Colon (tissue), 2 donors: ENCODE data around the gene ETNK2.

Source experiments
- FAIRE-seq: peaks from 2 replicates; lab custom pipeline; 2012; peaks lifted over from hg19 to GRCh38; lab: Jason Lieb, UNC
- donor health status: control.
- donor health status: control.

The ETNK2 gene

DNA sequence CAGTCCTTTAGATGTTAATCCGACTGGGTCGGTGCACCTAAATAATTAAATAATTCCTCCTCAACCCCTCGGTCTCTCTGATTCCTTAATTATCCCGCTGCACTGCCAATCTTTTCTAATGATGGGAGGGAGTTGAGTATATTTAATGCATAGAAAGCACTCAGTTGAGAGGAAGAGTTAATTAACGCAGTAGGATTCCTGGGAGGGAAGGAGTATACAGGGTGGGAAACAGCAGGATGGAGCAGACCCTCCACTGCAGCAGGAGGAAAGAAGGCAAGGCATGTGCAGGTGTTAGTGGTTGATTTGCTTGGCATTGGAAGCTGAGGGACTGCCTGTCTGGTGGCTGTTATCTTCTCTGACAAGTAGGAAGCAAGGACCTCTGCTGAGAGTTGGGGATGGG lies 24.2 kb upstream of the ETNK2 start:
- no peak for FAIRE-seq

DNA sequence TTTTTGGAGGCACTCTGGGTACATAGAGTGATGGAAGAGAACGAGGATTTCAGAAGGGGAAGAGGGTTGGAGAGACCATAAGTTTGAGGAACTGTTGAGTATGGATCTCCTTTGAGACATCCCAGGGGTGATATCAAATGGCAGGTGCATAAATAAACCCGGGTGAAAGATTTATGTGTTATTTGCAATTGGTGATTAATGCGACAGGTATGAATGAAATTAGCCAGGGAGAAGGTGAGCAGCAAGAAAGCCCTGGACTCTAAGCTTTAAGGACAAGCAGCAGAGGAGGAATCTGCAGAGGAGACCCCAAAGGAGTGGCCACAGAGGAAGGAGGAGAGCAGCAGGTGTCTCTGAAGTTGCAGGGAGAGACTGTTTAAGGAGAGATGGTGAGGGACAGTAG lies 23.1 kb upstream of the ETNK2 start:
- no peak for FAIRE-seq

DNA sequence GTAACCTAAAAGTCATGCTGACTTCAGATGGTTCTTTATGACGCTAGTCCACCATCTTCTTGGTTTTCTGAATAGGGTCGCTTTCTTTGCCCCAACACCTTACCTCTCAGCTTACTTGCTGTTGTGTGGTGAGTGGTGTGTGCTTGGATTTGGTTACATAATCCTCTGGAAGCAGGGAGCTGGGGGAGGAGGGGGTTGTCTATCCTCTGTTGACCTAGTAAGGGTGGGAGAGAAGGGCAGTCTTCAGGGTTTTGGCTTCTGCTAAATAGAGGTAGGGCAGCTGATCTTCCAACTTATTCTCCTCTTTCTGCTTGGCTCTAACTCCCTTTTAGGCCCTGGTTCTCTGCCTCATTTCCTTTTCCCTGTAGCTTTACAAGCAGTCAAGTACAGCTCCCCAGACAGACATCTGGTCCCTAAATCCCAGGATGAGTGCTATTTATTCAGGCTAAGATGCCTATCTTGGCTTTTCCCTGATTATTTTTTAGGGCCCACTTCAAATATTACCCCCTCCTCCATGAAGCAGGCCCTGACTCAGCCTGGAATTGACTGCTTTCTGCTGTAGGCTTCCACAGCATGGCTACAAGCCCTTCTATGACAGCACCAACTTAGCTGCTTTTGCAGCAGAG lies 20.7 kb upstream of the ETNK2 start:
- no peak for FAIRE-seq

DNA sequence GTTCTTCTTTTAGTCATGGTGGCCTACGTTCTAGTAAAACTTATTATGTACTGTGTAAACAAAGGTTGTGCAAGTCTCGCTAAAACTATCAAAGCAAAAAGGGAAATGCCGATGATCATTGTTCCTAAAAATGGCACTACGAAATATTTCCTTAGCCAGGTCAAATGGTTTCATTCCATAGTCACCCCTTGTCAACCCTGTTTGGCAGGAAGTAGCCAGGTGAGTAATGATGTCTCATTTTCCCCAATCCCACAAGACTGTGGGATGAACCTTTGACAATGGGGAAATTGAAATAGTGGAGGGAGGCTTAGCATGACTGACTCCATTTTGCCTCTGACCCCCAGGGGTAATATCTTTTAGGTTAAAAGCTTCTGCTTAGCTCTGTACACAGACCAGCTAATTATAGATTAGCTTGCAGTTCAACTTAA lies 19.9 kb upstream of the ETNK2 start:
- no peak for FAIRE-seq

DNA sequence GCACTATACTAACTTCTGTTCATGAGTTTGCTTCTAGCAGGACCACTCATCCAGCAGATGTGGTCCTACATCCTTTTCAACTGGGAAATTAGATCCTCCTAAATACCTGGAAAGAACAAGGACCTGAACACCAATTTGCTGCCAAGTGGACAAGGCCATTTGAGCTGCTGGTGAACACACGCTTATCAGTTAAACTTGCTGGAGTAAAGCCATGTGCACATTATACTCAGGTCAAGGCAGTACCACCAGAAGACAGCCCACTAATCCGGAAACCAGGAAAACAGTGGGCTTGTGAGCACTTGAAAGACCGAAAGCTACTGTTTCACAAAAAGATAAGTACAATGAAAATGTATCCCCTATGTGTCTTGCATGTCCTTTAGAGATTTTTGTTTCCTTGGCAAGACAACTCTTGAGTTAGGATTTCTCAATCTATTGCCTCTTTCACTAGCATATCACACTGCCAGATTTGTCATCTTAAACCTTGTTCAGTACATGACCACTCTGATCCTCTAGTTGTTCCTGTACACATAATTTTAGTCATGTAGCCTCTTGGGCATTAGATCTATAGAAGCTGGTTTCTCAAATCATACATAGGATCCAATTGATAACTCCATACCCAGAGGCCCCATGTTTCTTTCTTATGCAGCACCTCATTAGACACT lies 18.8 kb upstream of the ETNK2 start:
- no peak for FAIRE-seq

DNA sequence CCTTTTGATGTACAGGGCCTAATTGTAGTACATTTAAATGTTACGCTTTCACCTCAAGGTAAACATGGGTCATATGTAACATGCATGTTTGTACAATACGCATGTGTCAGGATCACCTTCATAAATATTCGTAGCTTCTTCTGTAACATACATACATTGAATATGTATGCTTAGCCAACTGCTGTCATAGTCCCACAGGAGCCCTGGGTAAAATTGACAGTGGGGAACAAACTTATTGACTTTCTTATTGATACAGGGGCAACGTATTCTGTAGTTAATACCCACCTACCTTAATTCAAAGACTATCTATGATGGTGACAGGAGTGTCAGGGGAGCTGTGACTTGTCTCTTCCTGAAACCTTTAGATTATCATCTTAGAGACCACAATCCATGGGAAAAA lies 18.0 kb upstream of the ETNK2 start:
- FAIRE-seq, result no peak

DNA sequence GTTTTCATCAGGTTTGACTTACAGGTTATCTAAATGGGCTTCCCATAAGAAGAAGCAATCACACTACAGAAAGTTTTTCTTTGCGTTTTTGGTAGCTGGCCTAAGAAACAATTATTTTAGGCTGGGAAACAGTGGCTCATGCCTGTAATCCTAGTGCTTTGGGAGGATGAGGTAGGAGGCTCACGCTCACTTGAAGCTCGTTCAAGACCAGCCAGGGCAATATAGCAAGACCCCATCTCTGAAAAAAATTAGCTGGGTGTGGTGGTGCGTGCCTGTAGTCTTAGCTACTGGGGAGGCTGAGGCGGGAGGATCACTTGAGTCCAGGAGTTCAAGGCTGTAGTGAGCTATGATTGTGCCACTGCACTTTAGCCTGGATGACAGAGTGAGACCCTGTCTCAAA lies 15.9 kb upstream of the ETNK2 start:
- no peak for FAIRE-seq

DNA sequence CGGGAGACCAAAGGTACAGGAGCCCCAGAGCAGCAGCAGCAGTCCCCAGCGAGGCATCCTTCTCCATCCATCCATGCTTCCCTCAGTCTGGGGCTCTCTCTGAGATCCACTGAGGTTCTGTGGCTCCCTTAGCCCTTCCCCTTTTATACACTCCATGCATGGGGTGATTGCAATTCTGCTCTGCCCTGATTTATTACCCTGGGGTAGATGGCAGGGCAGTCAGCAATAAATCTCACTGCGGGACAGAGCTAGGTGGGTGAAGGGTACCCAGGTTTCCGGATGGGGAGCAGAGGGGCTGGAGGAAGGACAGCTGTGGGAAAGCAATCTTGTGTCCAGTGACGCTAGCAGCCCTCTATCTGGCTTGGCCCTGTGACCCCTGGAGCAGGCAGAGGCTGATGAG lies 14.4 kb upstream of the ETNK2 start, which contains the start of gene REN:
Gene REN (minus strand): TSS at position 119 of the 400 bp plus-strand sequence. CDS start 44 bp downstream, at position 75.
- FAIRE-seq, result no peak

DNA sequence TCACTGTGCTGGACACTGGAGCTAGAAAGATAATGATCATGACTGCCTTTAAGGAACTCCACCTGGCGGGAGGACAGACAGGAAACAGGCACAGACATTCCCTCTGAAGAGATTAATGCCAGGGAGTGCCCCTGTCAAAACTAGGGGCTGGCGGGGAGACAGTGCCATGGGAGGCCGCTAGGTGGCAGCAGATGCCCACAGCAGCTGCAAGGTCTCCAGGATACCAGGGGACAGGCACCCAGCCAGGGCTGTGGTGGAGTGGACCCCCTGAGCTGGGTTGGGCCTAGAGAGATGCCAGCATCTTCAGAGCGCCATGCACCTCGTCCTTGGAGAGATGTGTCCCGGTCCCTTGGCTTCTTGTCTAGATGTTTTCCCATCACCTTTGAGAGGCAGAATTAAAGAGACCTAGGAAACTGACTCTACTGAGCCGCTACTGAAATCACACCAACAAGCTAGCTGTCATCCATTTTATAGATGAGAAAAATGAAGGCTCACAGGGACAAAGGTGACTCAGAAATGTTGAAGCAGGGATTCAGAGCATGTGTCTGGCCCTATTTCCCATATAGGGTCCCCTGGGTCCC lies 10.7 kb upstream of the ETNK2 start:
- FAIRE-seq, result no peak

DNA sequence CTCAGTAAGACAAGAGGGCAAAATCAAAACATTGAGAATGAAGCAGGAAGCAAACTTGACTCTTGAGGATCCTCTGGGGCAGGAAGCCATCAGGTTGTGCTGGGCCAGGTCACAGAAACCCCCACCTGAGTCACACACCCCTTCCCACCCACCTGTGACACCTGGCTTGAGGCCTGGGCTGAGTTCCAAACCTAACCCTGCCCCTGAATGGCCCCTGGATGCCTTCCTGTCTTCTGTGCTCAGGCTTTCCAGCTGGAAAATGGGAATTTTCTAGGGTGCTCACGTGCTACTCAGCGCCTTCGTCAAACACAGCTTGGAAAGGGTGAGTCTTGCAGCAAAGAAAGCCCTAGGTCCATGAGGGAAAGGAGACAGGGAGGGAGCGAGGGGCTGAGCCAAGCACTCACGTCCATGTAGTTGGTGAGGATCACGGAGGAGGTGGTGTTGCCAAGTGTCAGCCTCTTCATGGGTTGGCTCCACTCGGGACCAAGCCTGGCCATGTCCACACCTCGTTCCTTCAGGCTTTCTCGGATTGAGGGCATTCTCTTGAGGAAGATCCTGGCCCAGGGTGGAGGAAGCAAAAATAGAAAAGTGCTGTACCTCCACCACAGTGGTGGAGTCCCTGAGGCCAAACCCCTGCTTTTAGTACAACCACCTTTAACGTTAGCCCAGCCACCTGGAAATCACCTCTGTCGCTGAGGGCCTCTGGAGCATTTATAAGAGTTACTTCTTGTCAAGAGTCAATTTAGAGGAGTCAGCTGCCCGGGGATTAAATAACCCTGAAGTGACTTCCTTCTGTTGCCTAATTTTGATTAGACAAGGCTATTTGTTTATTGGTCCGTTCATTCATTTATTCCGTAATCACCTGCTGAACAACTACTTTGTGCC lies 10.0 kb upstream of the ETNK2 start:
- no peak for FAIRE-seq

DNA sequence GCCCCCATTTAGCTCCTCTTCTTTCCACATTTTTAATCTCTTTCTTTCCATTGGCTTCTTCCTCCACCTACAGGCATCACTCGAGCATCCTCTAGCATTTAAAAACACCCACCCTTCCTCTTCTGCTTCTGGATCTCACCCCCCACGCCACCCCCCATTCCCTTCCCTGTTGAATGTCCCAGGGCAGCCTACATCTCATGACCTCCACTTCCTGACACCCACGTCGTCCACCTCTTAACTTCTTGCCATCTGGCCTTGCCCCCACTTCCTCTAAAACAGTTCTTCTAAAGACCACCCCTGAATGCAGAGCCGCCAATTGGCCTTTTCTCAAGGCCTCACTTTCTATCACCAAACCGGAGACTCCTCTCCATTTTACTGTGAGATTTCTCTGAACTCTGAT lies 6.1 kb upstream of the ETNK2 start:
- no peak for FAIRE-seq

DNA sequence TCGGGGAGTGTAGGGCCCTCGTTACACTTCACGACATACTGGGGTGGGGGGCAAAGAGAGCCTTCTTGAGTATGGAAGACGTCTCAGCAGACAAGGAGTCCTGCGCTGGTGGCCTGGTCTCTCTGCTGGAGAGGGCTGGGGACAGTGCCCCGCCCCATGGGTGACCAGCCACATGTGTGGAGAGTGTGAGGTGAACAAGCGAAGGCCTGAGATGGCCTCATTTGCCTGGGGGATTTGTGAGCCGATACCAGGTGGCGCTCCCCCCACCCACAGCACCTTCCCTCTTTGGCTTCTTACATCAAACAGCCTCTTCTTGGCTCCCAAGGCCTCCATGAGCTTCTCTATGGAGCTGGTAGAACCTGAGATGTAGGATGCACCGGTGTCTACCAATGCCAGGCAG lies 4.0 kb upstream of the ETNK2 start:
- FAIRE-seq, result no peak

DNA sequence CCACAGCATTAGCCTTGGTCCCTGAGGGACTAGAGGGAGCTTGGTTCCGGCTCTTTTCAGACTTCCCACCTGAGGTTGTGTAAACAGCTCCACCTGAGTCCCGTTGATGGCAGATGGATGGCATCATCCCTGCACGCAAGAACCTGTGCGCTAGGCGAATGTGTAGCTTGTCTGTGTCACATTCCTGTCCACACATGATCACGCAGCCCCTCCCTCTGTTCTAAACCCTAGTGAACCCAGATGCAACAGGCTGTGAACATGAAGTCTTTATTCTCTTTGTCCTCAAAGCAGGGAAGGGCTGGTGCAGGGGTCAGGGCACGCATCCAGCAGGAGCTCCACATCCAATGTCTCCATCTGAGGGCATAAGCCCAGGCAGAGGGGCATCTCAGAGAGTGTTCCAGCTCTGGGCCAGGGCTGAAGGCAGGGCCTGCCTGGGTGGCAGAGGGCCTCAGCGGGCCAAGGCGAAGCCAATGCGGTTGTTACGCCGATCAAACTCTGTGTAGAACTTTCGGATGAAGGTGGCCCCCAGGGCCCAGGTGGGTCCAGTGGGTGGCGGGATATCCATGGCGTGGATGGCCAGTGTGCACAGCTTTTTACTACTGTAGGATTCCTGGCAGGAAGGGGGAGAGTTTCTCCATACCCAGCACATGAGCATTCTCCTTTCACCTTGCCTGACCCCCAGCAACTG lies 2.9 kb upstream of the ETNK2 start:
- no peak for FAIRE-seq

DNA sequence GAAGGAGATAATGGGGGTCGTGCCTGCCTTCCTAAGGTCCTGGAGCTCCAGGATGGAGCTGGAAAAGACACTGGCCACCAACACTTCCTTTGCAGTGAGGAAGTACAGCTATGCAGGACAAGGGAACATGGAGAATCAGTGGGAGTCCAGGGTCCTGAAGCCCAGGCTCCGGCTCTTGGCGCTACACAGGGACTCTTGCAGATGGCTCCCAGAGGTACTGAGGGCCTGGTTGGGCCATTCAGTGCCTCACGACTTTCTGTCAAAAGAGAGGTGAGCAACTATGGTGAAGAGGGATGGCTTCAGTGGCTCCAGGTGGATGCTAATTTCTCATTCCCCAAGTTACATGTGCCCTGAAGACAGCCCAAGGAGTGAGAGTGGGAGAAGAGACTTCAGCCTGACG lies 1.8 kb upstream of the ETNK2 start:
- FAIRE-seq, result no peak

DNA sequence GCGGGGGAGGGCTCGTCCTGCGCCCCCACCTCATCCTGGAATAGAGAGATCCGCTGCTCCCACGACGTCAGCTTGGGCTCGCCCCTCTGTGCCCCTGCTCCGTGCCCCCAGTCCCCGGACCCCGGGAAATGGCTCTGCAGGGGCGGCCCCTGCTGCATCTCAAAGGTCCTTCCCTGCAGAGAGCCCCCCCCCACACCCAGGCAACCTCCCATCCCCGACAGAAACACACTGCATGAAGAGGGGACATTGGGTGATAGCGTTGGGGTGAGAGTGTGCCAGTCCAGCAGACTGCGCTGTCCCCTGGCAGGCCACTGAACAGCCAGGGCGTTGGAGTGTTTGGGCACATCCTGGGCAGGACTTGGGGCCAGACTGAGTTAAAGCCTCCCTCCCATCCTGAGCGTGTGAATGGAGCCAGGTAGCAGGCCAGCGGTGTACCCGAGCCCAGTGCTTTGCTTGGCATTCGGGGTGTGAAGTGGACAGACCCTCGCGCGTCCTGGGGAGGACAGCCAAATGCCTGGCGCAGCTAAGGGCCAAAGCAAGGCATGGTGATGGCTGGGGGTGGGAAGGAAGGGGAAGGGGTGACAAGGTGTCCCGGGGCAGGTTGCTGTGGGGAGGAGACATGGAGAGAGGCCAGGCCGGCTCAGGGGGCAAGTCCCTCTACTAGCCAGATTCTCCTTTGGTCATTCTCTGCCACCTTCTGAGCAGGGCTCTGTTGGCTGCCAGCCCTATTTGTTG lies 633 bp upstream of the ETNK2 start:
- no peak for FAIRE-seq

DNA sequence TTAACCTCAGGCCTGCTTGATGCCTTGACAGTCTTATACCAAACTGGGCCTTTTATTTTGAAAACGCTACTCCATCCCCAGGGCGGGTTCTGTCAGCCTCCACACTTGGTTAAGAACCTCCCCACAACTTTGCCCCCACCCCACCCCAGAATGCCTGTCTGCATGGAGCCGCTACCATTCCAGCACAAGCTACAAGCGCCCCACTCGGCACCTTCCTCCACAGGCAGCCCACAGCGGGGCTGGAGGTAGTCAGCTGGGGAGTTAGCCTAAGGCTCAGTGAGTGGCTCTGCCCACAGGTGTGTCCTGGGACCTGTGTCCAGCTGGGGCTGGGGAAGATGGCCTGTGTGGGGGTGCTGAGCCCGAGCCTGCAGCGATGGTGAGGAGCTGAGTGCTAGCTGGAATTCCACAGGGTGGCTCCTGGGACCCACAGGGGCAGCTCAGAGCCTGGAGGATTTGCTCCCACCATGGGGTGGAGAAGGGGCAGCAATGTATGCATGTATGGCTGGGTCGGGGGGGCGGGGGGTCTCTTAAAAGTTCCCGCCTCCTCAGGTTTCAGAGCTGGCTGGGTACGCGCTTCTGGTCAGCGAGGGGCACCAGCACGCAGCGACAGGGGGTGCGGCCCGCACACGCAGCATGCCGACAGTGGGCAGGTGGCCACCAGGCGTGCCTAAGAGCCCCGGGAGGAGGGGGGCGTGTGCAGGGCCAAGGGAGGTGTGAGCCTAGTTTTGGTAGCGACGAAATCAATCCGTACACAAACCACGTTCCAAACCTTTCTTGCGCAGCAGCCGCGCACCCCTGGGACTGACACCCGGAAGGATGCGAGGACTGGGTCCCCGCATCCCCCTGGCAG lies 917 bp downstream of the ETNK2 start:
- FAIRE-seq, result no peak

DNA sequence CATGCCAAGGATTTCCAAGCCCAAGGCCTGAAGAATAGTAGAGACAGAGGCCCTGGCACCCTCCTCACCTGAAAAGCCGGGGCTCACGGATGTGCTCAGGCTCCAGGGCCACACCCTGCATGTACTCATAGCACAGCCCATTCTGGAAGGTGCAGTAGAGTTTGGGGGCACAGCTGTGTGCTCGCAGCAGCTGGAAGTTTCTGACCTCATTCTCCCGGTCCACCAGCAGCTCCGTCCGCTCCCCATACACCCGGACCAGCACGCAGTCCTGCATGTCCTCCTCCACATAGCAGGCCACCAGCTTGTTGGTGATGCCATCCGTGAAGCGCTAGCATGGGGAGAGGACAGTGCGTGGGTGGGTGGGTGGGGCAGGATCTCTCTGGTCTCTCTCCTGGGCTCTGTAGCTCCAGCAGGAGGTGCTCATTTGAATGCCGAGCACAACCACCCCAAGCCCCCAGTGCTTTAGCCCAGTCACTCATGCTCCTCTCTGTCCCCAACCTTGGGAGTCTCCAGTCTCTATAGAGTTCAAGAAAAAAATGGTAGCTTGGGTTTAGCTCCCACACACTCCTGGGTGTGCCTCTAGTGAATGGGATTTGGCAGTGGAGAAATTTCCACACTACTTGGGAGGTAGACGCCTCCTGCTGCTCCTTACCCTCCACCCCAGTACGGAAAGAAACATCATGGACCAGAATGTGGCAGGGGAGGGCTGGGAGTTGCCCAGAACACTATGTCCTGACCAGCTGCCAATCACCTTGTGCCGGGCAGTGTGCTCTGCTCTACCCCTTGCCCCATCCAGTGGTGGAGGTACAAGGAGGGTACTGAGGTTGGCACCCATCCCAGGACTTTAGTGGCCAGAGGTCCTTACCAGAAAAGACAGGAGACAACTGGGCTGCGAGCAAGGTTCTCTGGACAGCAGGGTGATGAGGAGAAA lies 1.9 kb downstream of the ETNK2 start:
- no peak for FAIRE-seq

DNA sequence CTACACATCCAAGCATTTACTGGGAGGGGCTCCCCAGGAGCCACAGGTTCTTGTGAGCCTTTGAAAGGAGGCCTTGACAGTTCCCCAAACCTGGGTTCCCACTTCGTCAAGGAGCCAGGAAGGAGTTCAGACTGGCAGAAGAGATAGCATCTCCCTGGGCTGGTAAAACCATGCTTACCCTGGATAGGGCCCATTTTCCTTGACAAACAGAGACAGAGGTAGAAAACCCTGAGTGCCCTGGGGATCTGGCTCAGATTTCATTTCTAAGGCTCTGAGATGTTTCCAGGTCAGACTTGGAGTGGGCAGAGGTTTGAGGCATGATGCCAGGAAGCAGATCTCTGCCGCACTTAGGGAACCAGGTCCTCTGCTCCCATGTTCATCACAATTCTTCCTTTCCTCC lies 2.7 kb downstream of the ETNK2 start:
- no peak for FAIRE-seq
